HCT116 (cell line): Measurements from ENCODE around the gene TST. TPM values are rescaled to one million over a fixed set of nuclear protein-coding genes. Genes with fewer than 3 reads are reported as not detected.

Experiments used
- ATAC-seq: fragments of 200-7000 bp; cut with Tn5 transposase; 2 replicates; pipeline ENCODE4 v1.9.1; 2020; ENCODE audit warnings: mild to moderate bottlenecking, moderate library complexity
- BruUV-seq: library from RNA; stranded (reverse); fragments of 400-500 nt; replicated peaks from 2 replicates; lab custom pipeline; 2021; lab: Mats Ljungman, UMichigan
- CTCF ChIA-PET: fragments of 300-600 bp; sonication (Branson Sonifier 250); formaldehyde crosslinking; loops from one replicate; lab custom pipeline; 2021; ENCODE audit warnings: antibody characterized with exemption; lab: Charles Lee
- POLR2A ChIA-PET: fragments of 300-600, 350-600 bp; sonication (Branson Sonifier 250); formaldehyde crosslinking; loops from one replicate; lab custom pipeline; 2021; ENCODE audit warnings: antibody characterized with exemption; lab: Charles Lee
- RAD21 ChIA-PET, 2 experiments: fragments of 300-600 bp; sonication (Branson Sonifier 250); formaldehyde crosslinking; loops; one replicate each; lab custom pipeline; 2023; ENCODE audit warnings: low total read pairs in 2 of 2; ENCODE audit not compliant: uncharacterized antibody in 2 of 2, unreplicated experiment in 2 of 2, low non-redundant PET in 1 of 2; lab: Charles Lee
- DNase-seq: peaks from one replicate; pipeline ENCODE4 v3.0.0-alpha.2; 2010; ENCODE audit warnings: low read depth, low spot score
- H2AFZ ChIP-seq: fragments of 200-600 bp; shearing (Covaris generic), sonication (generic); 2 replicates; pipeline ENCODE4 v1.6.1; 2017; ENCODE audit warnings: low read depth, mixed run types, mixed read lengths, antibody characterized with exemption, low read length; ENCODE audit not compliant: poor library complexity, severe bottlenecking
- H3K27ac ChIP-seq: 2 replicates; pipeline ENCODE4 v1.5.1; 2012; ENCODE audit warnings: low read depth, low read length
- H3K27me3 ChIP-seq: fragments of 200-600 bp; sonication (generic); 2 replicates; pipeline ENCODE4 v1.6.1; 2016; ENCODE audit warnings: mixed run types, low read length, mixed read lengths; ENCODE audit not compliant: insufficient read depth
- H3K36me3 ChIP-seq, 2 experiments: fragments of 200-500 bp in 1 of 2; fragments of 200-600 bp in 1 of 2; sonication (Bioruptor generic) in 1 of 2; sonication (generic) in 1 of 2; 2 replicates each; pipeline versions ENCODE4 v1.5.1 to v1.6.1; 2014 to 2016; ENCODE audit warnings: low read length in 2 of 2, inconsistent platforms in 1 of 2, mixed read lengths in 1 of 2, mixed run types in 1 of 2; ENCODE audit not compliant: insufficient read depth in 2 of 2, control insufficient read depth in 1 of 2
- H3K4me1 ChIP-seq, 2 experiments: fragments of 200-600 bp in 1 of 2; sonication (generic) in 1 of 2; 2 replicates each; pipeline versions ENCODE4 v1.5.1 to v1.6.1; 2012 to 2017; ENCODE audit warnings: low read length in 2 of 2, inconsistent platforms in 1 of 2, mild to moderate bottlenecking in 1 of 2, mixed read lengths in 1 of 2, mixed run types in 1 of 2, moderate library complexity in 1 of 2; ENCODE audit not compliant: insufficient read depth in 2 of 2, control insufficient read depth in 1 of 2
- H3K4me2 ChIP-seq: fragments of 200-600 bp; sonication (generic); 2 replicates; pipeline ENCODE4 v1.6.1; 2017; ENCODE audit warnings: mixed run types, low read length, mixed read lengths
- H3K4me3 ChIP-seq, 2 experiments: fragments of 200-600 bp in 1 of 2; sonication (generic) in 1 of 2; replicated peaks in 1 of 2; 2 replicates each; pipeline ENCODE4 v1.5.1; 2011 to 2016; ENCODE audit warnings: low read length in 2 of 2, control low read depth in 1 of 2, low read depth in 1 of 2, mild to moderate bottlenecking in 1 of 2, mixed read lengths in 1 of 2, mixed run types in 1 of 2
- H3K79me2 ChIP-seq: fragments of 200-600 bp; sonication (generic); 2 replicates; pipeline ENCODE4 v1.6.1; 2017; ENCODE audit warnings: mild to moderate bottlenecking, mixed run types, low read length, moderate library complexity, mixed read lengths; ENCODE audit not compliant: insufficient read depth
- H3K9ac ChIP-seq: fragments of 200-600 bp; sonication (generic); 2 replicates; pipeline ENCODE4 v1.6.1; 2016; ENCODE audit warnings: low read length, mixed read lengths
- H3K9me2 ChIP-seq: fragments of 200-600 bp; sonication (generic), shearing (Covaris generic); 2 replicates; pipeline ENCODE4 v1.6.1; 2017; ENCODE audit warnings: mixed run types, mild to moderate bottlenecking, moderate library complexity; ENCODE audit not compliant: insufficient read depth
- H3K9me3 ChIP-seq, 2 experiments: fragments of 200-500 bp in 1 of 2; fragments of 200-600 bp in 1 of 2; sonication (Bioruptor generic) in 1 of 2; sonication (generic) in 1 of 2; 2 replicates each; pipeline ENCODE4 v1.6.1; 2014 to 2017; ENCODE audit warnings: low read length in 2 of 2, mixed read lengths in 2 of 2, inconsistent platforms in 1 of 2, low read depth in 1 of 2, mild to moderate bottlenecking in 1 of 2, mixed run types in 1 of 2, moderate library complexity in 1 of 2; ENCODE audit not compliant: control insufficient read depth in 1 of 2, insufficient read depth in 1 of 2
- H4K20me1 ChIP-seq: fragments of 200-600 bp; sonication (generic), shearing (Covaris generic); 2 replicates; pipeline ENCODE4 v1.6.1; 2017; ENCODE audit warnings: mixed run types, mild to moderate bottlenecking, moderate library complexity; ENCODE audit not compliant: insufficient read depth
- CEBPB ChIP-seq: IDR thresholded peaks from 2 replicates; pipeline ENCODE4 v1.6.1; 2012; ENCODE audit warnings: low read depth
- EGR1 ChIP-seq: IDR thresholded peaks from 2 replicates; pipeline ENCODE4 v1.6.1; 2012; ENCODE audit warnings: low read depth
- ELF1 ChIP-seq: IDR thresholded peaks from 2 replicates; pipeline ENCODE4 v1.6.1; 2012; ENCODE audit warnings: low read depth, borderline replicate concordance
- POLR2A ChIP-seq: IDR thresholded peaks from 2 replicates; pipeline ENCODE4 v1.7.0; 2011; ENCODE audit warnings: borderline replicate concordance; ENCODE audit not compliant: insufficient read depth, insufficient read length; ENCODE audit errors: extremely low read depth
- POLR2AphosphoS5 ChIP-seq: IDR thresholded peaks from 2 replicates; pipeline ENCODE4 v1.6.1; 2011; ENCODE audit warnings: mild to moderate bottlenecking, low read depth, low read length, moderate library complexity
- SIN3A ChIP-seq: IDR thresholded peaks from 2 replicates; pipeline ENCODE4 v1.6.1; 2012; ENCODE audit warnings: low read depth
- ZNF274 ChIP-seq: fragments of 200-500 bp; sonication (Bioruptor generic); IDR thresholded peaks from 2 replicates; pipeline ENCODE4 v1.6.1; 2014; ENCODE audit warnings: mild to moderate bottlenecking, low read depth, low read length, inconsistent platforms
- intact Hi-C: fragments of 100-400 bp; cut with micrococcal nuclease; formaldehyde crosslinking; loops from 2 replicates; pipeline ENCODE4 v1.10.0; 2022
- total RNA-seq: library from RNA; stranded (reverse); gene quantifications from one replicate; pipeline ENCODE4 v1.2.1, GENCODE V29; 2021; ENCODE audit not compliant: unreplicated experiment
- TF ChIP-seq, protein P1 (sequence below): IDR thresholded peaks from 2 replicates; pipeline ENCODE4 v1.6.1; 2012
- TF ChIP-seq, protein P2 (sequence below): IDR thresholded peaks from 2 replicates; pipeline ENCODE4 v1.6.1; 2012

The TST gene
- total RNA-seq, 1 experiment from 2014 or later, result 32.1 TPM

DNA sequence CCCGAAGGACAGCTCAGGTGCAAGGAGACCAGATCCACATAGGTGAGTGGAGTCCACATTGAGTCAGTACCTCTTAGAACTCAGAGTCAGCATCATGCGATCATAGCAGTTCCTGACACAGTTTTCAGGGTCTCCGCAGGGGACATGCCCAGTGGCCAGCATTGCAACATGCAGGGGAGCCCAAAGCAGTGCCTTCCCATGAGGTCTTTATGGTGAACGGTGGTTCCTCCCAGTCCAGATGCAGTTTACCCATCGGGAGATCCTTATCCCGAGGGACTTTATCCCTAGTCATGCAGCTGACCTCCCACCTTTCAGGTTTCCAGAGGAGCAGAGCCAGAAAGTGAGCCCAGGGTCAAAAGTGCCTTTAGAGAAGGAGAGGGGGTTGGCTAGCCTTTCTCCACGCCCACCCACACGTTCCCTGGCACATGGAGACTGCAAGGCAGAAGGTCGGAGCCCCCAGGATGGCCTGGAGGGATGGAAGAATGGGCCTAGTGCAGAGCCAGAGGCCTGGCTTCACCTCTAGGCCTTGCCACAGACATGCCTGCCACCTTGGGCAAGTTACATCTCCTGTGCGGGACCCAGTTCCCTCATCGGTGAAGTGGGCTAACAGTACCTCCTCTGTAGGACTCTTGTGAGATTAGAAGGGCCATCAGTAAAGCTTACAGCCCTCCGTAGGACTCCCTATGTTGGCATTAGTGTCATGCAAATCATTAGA is 38.7 kb upstream of the TST start:
- Histone ChIP-seq H3K4me1 (no peaks in the 10 kb centered on the region), H4K20me1 (no peaks in the 10 kb centered on the region), H3K4me2 (no peak overlapping the region), H2AFZ (no peak overlapping the region), H3K4me3 (no peak overlapping the region), H3K9me3 (no peaks in the 10 kb centered on the region), H3K27me3 (no peaks in the 10 kb centered on the region), H3K79me2 (no peaks in the 10 kb centered on the region), H3K27ac (no peak overlapping the region), H3K9ac (no peak overlapping the region), H3K9me2 (no peaks in the 10 kb centered on the region), H3K36me3 (peaks cover 0 to 2% of the 10 kb centered on the region in 2 experiments; a peak in 1 of 4 replicates)
- ChIA-PET POLR2A (no interaction called here), CTCF (no interaction called here), RAD21 (no interaction called here)
- ATAC-seq (no peak), DNase-seq (no peak)
- no peak for TF ChIP-seq SIN3A
- TF ChIP-seq CEBPB, result no peak
- TF ChIP-seq, protein P1, sequence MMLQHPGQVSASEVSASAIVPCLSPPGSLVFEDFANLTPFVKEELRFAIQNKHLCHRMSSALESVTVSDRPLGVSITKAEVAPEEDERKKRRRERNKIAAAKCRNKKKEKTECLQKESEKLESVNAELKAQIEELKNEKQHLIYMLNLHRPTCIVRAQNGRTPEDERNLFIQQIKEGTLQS, result no peak
- TF ChIP-seq EGR1, result no peak
- no peak for TF ChIP-seq ZNF274
- TF ChIP-seq, protein P2, sequence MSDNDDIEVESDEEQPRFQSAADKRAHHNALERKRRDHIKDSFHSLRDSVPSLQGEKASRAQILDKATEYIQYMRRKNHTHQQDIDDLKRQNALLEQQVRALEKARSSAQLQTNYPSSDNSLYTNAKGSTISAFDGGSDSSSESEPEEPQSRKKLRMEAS, result no peak
- TF ChIP-seq ELF1, result no peak
- intact Hi-C loops, result no loop called here
- BruUV-seq, result no TSS peak

DNA sequence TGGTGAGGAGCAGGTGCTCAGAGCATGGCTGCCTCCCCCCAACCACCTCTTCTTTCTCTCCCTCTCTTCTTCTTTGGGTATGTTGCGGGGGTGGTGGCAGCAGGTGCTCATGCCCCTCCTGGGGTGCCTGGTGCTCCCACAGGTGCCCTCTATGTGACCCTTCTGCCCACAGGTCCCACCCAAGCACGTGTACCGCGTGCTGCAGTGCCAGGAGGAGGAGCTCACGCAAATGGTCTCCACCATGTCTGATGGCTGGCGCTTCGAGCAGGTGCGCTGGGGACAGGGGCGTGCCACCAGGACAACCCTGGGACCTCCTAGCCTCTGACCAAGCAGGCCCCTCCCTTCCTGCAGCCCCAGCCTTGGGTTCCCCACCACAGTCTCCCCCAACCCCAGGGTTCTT is 38.0 kb upstream of the TST start:
- H3K27ac ChIP-seq, result no peak overlapping the region
- H4K20me1 ChIP-seq, result no peaks in the 10 kb centered on the region
- CTCF ChIA-PET, result no interaction called here
- DNase-seq (no peak), ATAC-seq (no peak)
- intact Hi-C loops, result no loop called here
- no peaks in the 10 kb centered on the region for H3K9me2 ChIP-seq
- H3K4me1 ChIP-seq, result peaks cover 4 to 5% of the 10 kb centered on the region in 2 experiments; a peak in 2 of 4 replicates
- H3K4me3 ChIP-seq, result no peak overlapping the region
- RAD21 ChIA-PET, result no interaction called here
- no peak overlapping the region for H2AFZ ChIP-seq
- POLR2A ChIA-PET, result no interaction called here
- peaks cover 0 to 2% of the 10 kb centered on the region in 2 experiments; a peak in 1 of 4 replicates for H3K36me3 ChIP-seq
- no peaks in the 10 kb centered on the region for H3K9me3 ChIP-seq
- H3K79me2 ChIP-seq, result no peaks in the 10 kb centered on the region
- no TSS peak for BruUV-seq
- H3K4me2 ChIP-seq, result no peak overlapping the region
- H3K9ac ChIP-seq, result no peak overlapping the region
- no peak for TF ChIP-seq POLR2AphosphoS5
- no peak for TF ChIP-seq ZNF274
- TF ChIP-seq POLR2A, result no peak
- no peak for TF ChIP-seq ELF1
- no peaks in the 10 kb centered on the region for H3K27me3 ChIP-seq
